ENCODE measurements around the gene GGA1.
"Not testable (repeated sequence)": the region's sequence is repeated elsewhere in the genome, so short reads cannot be mapped to it uniquely, and the experiment has no call there.

The GGA1 gene

DNA sequence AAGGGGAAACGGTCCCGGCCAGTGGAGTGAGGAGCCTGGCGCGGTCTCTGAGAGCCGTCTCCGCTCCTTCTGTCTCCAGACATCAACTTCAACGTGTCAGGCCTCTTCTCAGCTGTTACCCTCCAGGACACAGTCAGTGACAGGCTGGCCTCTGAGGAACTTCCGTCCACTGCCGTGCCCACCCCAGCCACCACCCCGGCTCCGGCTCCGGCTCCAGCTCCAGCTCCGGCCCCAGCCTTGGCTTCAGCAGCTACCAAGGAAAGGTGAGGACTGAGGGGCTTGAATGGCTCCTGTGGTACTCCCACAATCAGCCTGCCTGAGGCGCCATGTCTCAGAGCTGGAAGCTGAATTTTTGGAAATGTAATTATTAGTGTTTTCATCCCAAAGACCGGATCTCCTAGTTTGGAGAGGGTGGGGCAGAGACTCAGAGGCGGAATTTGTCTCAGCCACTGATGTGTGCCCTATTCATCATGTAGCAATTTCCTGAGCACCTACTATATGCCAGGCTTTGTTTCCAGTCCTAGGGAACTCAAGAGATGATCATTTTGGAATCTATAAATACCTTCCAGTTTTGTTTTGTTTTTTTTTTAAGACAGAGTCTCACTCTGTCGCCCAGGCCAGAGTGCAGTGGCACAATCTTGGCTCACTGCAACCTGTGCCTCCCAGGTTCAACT lies 42.0 kb downstream of the GGA1 start:
- DNase-seq (ENCODE audit: low spot score), result no peak

DNA sequence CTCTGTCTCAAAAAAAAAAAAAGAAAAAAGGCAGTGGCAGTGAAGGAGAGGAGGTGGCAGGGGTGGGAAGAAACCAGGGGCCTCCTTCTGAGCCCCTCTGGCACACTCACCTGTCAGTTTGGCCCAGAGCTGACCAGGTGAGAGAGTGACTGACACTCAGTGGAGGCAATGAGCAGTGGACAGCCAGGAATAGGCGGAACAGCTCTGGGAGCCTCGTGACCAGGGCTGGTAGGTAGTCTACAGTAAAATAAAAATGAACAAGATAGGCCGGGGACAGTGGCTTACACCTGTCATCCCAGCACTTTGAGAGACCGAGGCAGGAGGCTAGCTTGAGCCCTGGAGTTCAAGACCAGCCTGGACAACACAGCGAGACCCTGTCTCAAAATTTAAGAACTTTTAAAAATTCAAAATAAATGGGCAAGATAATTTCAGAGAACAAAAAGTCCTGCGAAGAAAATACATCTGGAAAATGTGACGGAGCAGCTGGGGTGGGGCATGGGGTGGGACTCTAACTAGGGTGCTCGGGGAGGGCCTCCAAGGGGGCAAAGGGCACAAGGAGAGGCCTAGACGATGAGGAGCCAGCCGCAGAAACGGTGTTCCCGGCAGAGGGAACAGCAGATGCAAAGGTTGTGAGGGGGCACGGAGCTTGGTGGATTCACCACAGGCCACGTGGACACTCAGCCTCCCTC lies 46.1 kb downstream of the GGA1 start:
- DNase-seq (ENCODE audit: low spot score), result no peak

DNA sequence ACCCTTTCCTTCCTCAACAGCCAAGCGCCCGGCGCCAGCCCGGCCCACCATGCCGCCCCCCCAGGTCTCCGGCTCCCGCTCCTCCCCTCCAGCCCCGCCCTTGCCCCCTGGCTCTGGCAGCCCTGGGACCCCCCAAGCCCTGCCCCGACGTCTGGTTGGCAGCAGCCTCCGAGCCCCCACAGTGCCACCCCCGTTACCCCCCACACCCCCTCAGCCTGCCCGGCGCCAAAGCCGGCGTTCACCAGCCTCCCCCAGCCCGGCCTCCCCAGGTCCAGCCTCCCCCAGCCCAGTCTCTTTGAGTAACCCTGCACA lies 46.6 kb downstream of the GGA1 start:
- DNase-seq (ENCODE audit: low spot score), result no peak

DNA sequence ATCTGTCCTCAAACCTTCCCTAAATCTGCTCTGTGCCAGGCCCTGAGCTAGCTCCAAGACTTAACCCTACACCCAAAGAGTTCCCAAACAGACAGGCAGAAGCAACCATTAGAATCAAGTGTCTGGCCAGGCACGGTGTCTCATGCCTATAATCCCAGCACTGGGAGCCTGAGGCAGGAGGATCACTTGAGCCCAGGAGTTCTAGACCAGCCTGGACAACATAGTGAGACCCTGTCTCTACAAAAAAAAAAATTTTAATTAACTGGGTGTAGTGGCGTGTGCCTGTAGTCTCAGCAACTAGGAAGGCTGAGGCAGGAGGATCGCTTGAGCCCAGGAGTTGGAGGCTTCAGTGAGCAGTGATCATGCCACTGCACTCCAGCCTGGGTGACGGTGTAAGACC lies 47.9 kb downstream of the GGA1 start:
- not testable (repeated sequence) for DNase-seq (ENCODE audit: low spot score)

DNA sequence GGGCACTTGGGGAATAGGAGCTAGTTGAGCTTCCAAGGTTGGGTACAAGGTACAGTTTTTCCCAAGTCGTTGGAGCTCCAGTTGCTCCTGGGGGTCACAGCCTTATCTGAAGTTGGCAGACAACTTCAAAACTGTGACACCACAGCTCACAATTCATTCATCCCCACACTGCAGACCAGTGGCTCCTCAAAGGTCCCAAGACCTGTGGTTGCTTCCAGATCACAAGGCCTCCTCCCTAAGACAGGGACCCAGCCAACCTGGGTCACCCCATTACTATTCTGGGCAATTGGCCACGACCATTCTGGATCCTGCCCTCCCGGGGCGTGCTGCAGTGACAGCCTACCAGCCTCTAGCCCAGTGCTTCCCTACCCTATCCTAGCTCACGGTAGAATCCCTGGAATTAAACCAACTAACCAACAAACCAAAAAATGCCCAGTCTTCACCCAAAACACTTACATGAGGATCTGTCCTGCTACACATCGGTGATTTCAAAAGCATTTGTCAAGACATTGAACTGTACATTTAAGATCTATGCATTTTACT lies 49.0 kb downstream of the GGA1 start:
- DNase-seq (ENCODE audit: low spot score), result peak; percentile 73

DNA sequence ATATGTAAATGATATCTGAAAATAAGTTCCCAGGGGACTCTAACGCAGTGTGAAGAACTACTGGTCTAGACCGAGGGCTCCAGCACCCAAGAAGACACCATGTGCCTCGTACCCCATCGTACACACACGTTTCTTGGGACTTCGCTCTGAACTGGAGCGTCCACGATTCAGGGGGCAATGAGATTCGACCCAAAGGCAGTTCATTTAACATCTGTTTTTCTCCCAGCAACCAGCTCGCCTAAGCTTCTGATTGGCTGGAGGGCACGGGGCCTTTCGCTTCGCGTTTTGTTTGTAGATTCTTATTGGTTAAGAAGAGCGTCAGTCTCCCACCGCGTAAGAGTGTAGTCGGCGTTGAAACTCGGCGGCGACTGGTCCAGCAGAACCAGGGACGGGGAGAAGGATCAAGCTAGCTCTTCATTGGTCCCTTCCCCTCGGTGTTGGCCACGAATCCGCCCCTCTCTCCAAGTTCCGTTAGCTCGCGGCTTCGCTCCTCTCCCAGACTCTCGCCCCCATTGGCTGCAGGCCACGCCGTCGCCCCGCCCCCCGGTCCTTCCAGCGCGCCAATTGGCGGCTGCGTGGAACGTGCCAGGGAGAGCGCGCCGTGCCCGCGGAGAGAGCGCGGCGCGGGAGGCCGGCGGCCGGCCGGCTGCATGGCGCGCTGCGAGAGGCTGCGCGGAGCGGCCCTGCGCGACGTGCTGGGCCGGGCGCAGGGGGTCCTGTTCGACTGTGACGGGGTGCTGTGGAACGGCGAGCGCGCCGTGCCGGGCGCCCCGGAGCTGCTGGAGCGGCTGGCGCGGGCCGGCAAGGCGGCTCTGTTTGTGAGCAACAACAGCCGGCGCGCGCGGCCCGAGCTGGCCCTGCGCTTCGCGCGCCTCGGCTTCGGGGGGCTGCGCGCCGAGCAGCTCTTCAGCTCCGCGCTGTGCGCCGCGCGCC lies 49.8 kb downstream of the GGA1 start, which contains the start of gene PDXP:
Gene PDXP, plus strand, starts transcription at position 591 of the 933 bp plus-strand sequence. Its CDS starts 60 bp downstream, at position 651.
- DNase-seq (ENCODE audit: low spot score), result peak; percentile 99

DNA sequence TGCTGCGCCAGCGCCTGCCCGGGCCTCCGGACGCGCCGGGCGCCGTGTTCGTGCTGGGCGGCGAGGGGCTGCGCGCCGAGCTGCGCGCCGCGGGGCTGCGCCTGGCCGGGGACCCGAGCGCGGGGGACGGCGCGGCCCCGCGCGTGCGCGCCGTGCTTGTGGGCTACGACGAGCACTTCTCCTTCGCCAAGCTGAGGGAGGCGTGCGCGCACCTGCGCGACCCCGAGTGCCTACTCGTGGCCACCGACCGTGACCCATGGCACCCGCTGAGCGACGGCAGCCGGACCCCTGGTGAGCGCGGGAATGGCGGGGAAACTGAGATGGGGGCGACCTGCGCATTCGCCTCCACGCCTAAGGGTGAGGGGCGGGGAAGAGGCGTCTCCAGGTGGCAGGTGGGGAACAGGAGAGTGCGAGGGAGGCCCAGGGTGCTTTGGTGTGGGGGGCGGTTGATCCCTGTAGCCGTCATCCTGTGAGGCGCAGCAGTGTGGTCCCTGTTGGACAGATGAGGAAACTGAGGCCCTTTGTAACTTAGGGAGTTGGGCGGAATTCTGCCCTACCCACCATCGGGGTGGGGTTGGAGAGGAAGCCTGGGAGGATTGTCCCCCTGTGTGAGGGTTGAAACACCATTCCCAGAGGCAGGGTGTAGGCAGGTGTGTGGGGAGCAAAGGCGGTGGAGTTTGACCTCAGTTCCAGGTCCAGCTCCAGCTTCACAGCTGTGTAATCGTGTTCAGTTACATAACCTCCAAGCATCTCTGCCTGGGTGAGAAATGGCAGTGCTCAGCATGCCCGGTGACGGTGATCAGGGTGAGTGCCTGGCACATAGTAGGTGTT lies 50.6 kb downstream of the GGA1 start:
- peak; percentile 35 for DNase-seq (ENCODE audit: low spot score)

DNA sequence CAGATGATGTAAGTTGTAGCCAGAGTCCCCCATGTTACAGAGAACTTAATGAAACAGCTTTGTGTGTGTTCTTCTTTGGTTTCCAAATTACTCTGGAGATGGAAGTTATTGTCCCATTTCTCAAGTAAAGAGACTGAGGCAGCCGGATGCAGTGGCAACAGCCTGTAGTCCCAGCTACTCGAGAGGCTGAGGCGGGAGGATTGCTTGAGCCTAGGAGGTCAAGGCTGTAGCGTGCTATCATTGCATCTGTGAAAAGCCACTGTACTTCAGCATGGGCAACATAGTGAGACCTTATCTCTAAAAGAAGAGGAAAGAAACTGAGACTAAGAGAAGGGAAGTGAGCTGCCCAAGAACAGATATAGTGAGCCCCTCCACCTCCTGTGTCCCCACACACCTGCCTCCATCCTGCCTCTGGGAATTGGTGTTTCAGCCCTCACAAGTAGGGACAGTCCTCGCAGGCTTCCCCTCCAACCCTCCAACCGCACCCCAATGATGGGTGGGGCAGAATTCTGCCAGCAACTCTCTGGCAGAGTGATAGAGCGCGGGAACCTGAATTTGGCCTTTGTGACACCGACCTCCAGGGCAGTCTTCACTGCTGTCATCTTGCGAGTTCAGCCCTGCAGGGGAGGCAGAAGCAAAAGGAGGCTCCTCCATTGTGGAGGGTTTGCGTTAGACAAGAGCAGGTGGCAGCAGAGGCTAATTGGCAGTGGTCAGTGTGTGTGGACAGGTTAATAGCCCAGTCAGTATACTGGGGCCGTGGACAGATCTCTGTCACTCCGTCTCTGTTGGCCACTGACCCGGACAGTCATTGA lies 51.5 kb downstream of the GGA1 start:
- DNase-seq (ENCODE audit: low spot score), result no peak

DNA sequence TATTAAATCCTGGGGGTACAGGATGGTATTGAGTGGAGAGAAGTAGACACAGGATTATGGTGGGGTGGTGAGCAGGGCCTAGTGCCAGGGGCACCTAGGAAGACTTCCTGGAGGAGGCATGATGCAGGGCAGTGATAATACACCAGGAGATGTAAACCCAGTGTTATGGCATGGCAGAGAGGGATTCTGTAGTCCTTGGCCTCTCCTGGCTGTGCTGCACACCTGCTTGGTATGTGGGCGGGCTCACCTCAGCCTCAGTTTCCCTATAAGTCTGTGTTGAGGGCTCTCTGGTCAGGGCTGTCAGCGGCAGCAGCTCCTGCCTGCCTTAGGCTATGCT lies 52.0 kb downstream of the GGA1 start:
- no peak for DNase-seq (ENCODE audit: low spot score)

DNA sequence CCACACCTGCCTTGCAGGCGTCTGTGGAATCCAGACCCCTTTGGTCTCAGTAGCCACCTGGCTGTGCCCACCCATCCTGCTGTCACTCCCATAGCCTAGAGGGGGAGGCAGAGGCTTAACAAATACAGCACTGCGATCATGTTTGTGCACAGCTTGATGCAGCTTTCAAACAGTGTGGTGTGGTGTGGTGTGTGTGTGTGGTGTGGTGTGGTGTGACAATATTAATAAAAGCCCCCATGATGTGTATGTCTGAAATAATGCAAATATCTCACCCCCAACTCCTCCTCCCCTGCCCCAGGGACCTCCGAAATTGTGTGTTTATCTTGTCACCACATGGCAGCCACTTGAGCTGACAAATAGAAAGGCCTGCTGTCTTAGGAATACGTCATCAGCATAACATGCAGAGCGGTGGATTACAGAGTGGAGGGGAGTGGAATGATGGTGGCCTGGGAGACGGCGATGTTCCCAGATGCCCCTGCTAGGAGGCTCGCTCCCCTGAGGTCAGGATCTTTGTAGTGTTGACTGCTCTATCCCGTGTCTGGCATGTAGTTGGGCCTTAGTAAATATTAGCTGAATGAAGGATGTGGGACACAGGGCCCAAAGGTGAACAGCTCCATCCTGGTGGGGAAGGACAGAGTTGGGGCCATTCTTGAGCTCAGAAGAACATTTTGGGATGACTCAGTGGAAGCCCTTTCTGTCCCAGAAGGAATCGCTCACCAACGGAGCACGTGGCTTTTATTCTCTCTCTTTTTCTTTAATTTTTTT lies 52.7 kb downstream of the GGA1 start:
- DNase-seq (ENCODE audit: low spot score), result no peak

DNA sequence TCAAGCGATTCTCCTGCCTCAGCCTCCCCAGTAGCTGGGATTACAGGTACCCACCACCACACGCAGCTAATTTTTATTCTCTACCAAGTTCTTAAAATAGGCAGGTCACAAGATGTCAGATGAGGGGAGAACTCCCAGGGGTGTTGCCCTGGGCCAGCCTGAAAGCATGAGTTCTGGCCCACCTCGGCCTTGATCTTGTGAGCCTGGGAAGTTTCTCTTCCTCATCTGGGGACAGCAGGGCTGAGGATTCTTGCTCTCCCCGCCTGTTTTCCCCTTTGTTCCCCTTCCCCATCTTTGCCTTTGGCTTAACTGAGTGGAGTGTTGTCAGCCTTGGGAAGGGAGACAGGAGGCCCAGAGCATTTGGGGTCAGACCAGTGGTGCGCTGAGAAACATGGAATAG lies 53.4 kb downstream of the GGA1 start:
- DNase-seq (ENCODE audit: low spot score), result no peak

DNA sequence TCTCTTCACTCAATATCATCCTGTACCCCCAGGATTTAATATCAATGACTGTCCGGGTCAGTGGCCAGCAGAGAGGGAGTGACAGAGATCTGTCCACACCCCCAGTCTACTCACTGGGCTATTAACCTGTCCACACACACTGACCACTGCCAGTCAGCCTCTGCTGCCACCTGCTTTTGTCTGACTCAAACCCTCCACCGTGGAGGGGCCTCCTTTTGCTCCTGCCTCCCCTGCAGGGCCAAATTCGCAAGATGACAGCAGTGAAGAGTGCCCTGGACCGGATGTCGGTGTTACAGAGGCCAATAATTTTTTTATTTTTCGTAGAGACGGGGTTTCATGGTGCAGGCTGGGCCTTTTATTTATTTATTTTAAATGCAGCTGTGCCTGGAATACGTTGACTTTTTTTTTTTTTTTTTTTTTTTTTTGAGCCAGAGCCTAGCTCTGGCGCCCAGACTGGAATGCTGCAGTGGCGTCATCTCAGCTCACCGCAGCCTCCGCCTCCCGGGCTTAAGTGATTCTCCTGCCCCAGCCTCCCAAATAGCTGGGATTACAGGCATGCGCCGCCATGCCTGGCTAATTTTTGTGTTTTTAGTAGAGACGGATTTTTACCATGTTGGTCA lies 55.0 kb downstream of the GGA1 start:
- no peak for DNase-seq (ENCODE audit: low spot score)

DNA sequence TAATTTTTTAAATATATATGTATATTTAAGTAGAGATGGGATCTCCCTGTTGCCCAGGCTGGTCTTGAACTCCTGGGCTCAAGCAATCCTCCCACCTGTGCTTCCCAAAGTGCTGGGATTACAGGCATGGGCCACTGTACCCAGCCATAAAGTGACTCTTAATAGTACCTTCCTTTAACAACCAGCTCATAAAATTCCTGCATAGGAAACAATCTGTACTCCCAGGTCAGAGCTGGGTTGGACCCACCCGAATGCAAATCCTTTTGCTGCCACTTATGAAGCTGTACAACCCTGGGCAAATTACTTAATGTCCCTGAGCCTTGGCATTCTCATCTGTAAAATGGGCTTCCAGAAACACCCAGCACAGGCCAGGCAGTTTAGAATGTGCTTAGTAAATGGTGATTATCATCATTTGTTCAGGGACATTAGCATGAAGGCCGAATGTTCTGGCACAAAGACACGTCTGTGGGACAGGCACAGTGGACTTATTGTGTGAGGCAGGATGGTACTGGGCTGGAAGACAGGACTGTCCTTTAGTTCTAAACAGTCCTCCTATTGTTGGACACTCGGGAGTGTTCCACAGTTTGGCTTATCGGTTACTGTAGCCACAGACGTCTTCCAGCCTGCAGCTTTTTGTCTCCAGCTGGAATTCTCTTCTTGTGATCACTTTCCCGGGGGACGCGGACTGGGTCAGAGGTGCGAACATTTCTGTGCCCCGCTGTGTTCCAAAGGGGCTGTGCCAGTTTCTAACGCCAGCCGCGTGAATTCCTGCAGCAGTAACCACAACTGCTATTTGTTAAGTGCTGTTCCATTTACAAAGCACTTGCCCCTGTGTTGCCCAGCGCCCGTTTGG lies 55.8 kb downstream of the GGA1 start:
- no peak for DNase-seq (ENCODE audit: low spot score)

DNA sequence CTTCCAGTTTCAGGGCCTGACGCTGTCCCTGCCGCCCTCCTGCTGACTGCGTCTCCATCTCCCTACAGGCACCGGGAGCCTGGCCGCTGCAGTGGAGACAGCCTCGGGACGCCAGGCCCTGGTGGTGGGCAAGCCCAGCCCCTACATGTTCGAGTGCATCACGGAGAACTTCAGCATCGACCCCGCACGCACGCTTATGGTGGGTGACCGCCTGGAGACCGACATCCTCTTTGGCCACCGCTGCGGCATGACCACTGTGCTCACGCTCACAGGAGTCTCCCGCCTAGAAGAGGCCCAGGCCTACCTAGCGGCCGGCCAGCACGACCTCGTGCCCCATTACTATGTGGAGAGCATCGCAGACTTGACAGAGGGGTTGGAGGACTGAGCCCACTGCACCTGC lies 56.9 kb downstream of the GGA1 start:
- no peak for DNase-seq (ENCODE audit: low spot score)

DNA sequence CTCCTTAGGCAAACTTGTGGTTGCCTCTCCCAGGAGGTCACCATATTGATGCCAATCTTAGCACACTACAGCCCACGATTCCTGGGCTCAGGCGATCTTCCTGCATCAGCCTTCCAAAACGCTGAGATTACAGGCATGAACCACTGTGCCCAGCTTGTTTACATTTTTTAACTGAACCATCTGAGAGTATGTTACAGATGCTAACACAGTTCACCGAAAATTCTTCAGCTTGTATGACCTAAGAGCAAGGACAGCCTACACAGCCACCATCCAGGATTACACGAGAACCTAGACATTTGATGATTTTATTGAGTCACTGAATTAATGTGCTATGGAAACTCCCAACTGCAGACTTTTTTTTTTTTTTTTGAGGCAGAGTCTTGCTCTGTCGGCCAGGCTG lies 61.0 kb downstream of the GGA1 start:
- DNase-seq (ENCODE audit: low spot score), result no peak

DNA sequence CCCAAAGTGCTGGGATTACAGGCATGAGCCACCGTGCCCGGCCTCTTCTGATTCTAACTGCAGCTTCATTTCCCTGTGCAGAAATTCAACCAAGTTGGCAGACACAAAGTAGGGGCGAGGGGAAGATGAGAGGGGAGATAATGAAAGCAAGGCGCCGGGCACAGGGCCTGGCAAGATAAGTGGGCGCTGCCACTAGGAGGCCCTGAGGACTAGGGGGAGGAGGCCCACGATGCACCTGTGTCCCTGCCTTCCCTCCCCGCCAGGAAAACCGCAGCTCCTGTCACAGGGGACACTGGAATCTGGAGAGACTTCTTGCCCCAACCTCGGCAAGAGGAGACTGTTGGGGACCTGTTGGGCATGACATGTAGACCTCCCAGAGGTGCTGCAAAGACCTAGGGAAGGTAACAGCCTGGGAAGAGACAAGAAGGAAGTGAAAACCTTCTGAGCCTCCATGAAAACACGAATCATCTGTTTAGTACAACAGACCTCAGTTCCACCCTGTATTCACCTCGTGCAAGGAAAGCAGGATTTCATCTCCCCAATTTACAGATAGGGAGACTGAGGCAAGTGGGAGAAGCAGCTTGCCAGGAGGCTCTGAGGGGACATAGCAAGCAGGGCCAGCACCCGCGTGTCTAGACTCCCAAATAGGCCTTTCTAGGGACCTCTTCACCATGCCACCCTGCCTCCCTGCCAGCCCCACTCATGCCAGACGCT lies 63.7 kb downstream of the GGA1 start:
- no peak for DNase-seq (ENCODE audit: low spot score)

DNA sequence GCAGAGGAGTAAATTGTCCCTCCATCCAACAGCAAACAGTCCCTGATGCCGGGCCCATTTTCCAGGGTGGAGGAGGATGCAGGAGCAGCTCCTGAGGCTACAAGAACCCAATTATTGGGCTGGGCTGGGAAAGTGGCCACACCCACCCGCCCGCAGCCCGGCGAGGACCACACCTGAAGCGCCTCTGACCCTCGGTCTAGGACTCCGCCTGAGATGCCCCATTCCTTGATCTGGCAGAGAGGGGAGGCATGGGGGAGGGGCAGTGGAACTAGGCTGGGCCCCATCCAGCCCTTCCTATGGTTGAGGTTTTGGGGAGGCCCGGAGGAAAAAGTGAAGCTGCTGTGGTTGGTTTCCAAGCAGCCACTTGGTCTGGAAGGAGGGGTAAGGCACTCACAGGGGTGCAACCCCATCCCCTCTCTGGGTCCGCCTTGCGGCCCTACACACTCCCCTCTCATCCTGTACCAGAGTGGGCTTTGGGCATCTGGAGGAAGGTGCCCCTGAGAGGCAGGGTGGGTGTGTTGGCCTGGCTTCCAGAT lies 64.4 kb downstream of the GGA1 start:
- no peak for DNase-seq (ENCODE audit: low spot score)

DNA sequence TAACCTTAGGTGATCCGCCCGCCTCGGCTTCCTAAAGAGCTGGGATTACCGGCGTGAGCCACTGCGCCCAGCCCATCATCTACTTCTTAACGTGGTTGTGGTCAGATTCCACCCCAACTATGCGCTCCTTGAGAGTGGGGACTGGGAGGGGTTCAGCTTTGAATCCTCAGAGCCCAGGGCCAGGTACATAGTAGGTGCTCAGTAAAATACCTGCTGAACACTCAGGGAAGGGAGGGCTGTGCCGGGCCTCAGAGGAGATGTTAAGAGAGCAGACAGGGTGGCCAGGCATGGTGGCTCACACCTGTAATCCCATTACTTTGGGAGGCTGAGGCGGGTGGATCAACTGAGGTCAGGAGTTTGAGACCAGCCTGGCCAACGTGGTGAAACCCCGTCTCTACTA lies 65.6 kb downstream of the GGA1 start:
- no peak for DNase-seq (ENCODE audit: low spot score)

Measured in RKO (cell line).